Esophagus squamous epithelium (tissue), 5 donors: ENCODE data around the gene ARPC2. TPM values are rescaled to one million over a fixed set of nuclear protein-coding genes. Genes with fewer than 3 reads are reported as not detected.

Experiments used
- DNase-seq: peaks from one replicate; lab custom pipeline; 2025; lab: John Stamatoyannopoulos, UW
- H3K27ac ChIP-seq, 4 donors: fragments of 200-600 bp; sonication (generic); one replicate each; pipeline ENCODE4 v1.5.1; 2016 to 2019; ENCODE audit warnings: mild to moderate bottlenecking in 1 of 4
- H3K27me3 ChIP-seq, 4 donors: fragments of 200-600 bp; sonication (generic); 1 replicate in 3 of 4; 2 replicates in 1 of 4; pipeline versions ENCODE4 v1.5.1 to v1.6.0; 2017 to 2021; ENCODE audit warnings: antibody characterized with exemption in 1 of 4
- H3K36me3 ChIP-seq, 3 donors: fragments of 200-600 bp; sonication (generic); one replicate each; pipeline ENCODE4 v1.5.1; 2016 to 2019
- H3K4me1 ChIP-seq, 3 donors: fragments of 200-600 bp; sonication (generic); one replicate each; pipeline ENCODE4 v1.5.1; 2017 to 2019
- H3K4me3 ChIP-seq, 4 donors: fragments of 200-600 bp; sonication (generic); 1 replicate in 3 of 4; 2 replicates in 1 of 4; pipeline ENCODE4 v1.5.1; 2016 to 2019; ENCODE audit warnings: mild to moderate bottlenecking in 2 of 4, moderate library complexity in 1 of 4
- H3K9me3 ChIP-seq, 3 donors: fragments of 200-600 bp; sonication (generic); one replicate each; pipeline ENCODE4 v1.5.1; 2016 to 2019
- POLR2A ChIP-seq, 4 donors: fragments of 450-650 bp; IDR thresholded peaks; one replicate each; pipeline ENCODE4 v1.6.1; 2017; ENCODE audit warnings: antibody characterized with exemption in 4 of 4, mild to moderate bottlenecking in 4 of 4, moderate library complexity in 3 of 4
- WGBS, 2 donors: methylation state at CpG; one replicate each; pipeline ENCODE4 v1.1.5; 2018; 5-methylcytosine and 5-hydroxymethylcytosine counted together
- intact Hi-C: fragments of 100-400 bp; cut with DNase I; formaldehyde crosslinking; loops from one replicate; pipeline ENCODE4 v1.15.0; 2022
- total RNA-seq, 4 donors: library from RNA; depleted of rRNA; stranded (reverse); fragments of >200 nt; gene quantifications; one replicate each; pipeline ENCODE4 v1.1.0, GENCODE V29; 2016
- TF ChIP-seq, protein P1 (sequence below), 6 experiments: fragments of 450-650 bp in 4 of 6; fragments of 200-600 bp in 2 of 6; sonication (generic) in 2 of 6; IDR thresholded peaks; one replicate each; pipeline ENCODE4 v1.5.1; 2016 to 2019; ENCODE audit warnings: antibody characterized with exemption in 6 of 6, mild to moderate bottlenecking in 4 of 6, moderate library complexity in 4 of 6
- donor health status: DM: yes; HTN: yes; CAD: no.

Gene ARPC2
- total RNA-seq, 4 donors from 2014 or later, result 465 to 690 (median 542) TPM

DNA sequence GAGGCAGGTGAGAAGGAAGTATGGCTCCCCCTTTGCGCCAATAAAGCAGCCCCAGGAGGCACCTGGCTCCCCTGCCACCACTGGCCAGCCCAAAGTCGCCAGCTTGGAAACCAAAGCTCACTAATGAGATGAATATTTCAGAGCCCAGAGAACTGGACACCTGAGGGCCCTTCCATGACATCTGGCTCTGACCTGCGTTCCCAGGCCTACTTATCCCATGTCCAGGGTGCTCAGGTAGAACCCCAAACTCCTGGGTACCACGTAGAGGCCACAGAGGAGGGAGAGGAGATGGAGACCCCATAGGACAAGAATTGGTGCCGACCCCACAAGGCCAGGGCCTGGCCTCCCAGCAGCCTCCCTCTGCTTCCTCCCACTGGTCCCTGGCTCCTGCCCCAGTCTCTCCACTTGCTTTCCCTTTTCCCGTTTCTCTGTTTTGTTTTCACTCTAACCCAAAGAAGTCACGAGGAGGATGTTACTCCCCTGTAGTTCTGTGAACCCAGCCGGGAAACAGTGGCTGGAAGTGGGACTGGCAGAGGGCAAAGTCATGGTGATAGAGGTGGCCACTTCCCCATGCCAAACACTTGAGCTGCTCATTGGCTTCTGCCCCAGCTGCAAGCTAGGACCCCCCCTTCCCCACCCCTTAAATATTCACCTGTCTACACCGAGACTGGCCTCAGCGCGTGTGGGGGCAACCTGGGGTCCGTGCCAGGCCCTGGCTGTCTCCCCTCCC is 74.5 kb downstream of the ARPC2 start:
- no peaks in the 10 kb centered on the region for H3K36me3 ChIP-seq
- H3K27ac ChIP-seq, result peak overlapping the region; percentile 94 to 99 (median 98)
- intact Hi-C loops, result loop anchor here (5.0 kb wide), 1 partner anchor 106 kb away; the partner anchor contains the start of gene CTDSP1
- no peaks in the 10 kb centered on the region for H3K27me3 ChIP-seq
- peak in 1 of 4 donors; percentile 13 for TF ChIP-seq POLR2A (IDR thresholded peaks at IDR 0.05)
- TF ChIP-seq, protein P1, sequence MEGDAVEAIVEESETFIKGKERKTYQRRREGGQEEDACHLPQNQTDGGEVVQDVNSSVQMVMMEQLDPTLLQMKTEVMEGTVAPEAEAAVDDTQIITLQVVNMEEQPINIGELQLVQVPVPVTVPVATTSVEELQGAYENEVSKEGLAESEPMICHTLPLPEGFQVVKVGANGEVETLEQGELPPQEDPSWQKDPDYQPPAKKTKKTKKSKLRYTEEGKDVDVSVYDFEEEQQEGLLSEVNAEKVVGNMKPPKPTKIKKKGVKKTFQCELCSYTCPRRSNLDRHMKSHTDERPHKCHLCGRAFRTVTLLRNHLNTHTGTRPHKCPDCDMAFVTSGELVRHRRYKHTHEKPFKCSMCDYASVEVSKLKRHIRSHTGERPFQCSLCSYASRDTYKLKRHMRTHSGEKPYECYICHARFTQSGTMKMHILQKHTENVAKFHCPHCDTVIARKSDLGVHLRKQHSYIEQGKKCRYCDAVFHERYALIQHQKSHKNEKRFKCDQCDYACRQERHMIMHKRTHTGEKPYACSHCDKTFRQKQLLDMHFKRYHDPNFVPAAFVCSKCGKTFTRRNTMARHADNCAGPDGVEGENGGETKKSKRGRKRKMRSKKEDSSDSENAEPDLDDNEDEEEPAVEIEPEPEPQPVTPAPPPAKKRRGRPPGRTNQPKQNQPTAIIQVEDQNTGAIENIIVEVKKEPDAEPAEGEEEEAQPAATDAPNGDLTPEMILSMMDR (IDR thresholded peaks at IDR 0.05), result no peak
- no peaks in the 10 kb centered on the region for H3K9me3 ChIP-seq
- WGBS, 2 donors, result 24 to 25% methylated on average over 6 to 8 of the region's 12 CpGs
- DNase-seq, result no peak
- H3K4me1 ChIP-seq, result peaks cover 57 to 93% (median 80%) of the 10 kb centered on the region in 3 donors
- peak overlapping the region; percentile 65 to 93 (median 79) for H3K4me3 ChIP-seq

- peak within 1 kb of the TSS; percentile 94 to 99 (median 98) for H3K27ac ChIP-seq
- 21 to 29% methylated on average over 7 to 9 of the region's 63 CpGs for WGBS, 2 donors
- DNase-seq, result no peak
- no peaks in the 10 kb centered on the region for H3K36me3 ChIP-seq
- peaks cover 52 to 93% (median 81%) of the 10 kb centered on the region in 3 donors for H3K4me1 ChIP-seq
- intact Hi-C loops, result loop anchor here (5.0 kb wide), 1 partner anchor 105 kb away; the partner anchor contains the start of gene CTDSP1
- H3K4me3 ChIP-seq, result peak within 1 kb of the TSS; percentile 65 to 93 (median 79)
- no peaks in the 10 kb centered on the region for H3K9me3 ChIP-seq
- TF ChIP-seq, protein P1 (IDR thresholded peaks at IDR 0.05), result peak; percentile 57 to 99 (median 97)
- peak in 3 of 4 donors; percentile 79 to 96 (median 92) for TF ChIP-seq POLR2A (IDR thresholded peaks at IDR 0.05)
- H3K27me3 ChIP-seq, result no peaks in the 10 kb centered on the region
These were observed 75.3 kb downstream of the ARPC2 start, which contains the start of gene TMBIM1 for GRCh38 chr2:218292048-218293014. Gene TMBIM1 (minus strand): TSS chr2:218292503. CDS start chr2:218282141, 10,362 bp downstream.

GRCh38 chr2:218293715-218294429 is 76.9 kb downstream of the ARPC2 start:
- peaks cover 41 to 93% (median 77%) of the 10 kb centered on the region in 3 donors for H3K4me1 ChIP-seq
- no peak for DNase-seq
- no peaks in the 10 kb centered on the region for H3K36me3 ChIP-seq
- H3K4me3 ChIP-seq, result no peak overlapping the region
- peak overlapping the region; percentile 77 to 98 (median 96) for H3K27ac ChIP-seq
- no peaks in the 10 kb centered on the region for H3K9me3 ChIP-seq
- TF ChIP-seq POLR2A (IDR thresholded peaks at IDR 0.05), result no peak
- TF ChIP-seq, protein P1 (IDR thresholded peaks at IDR 0.05), result no peak
- intact Hi-C loops, result loop anchor here (5.0 kb wide), 1 partner anchor 103 kb away; the partner anchor contains the start of gene CTDSP1
- WGBS, 2 donors, result 35 to 50% methylated on average over 5 of the region's 5 CpGs
- no peaks in the 10 kb centered on the region for H3K27me3 ChIP-seq

GRCh38 chr2:218294430-218295022 is 77.5 kb downstream of the ARPC2 start:
- Histone ChIP-seq H3K27me3 (no peaks in the 10 kb centered on the region), H3K9me3 (no peaks in the 10 kb centered on the region), H3K4me3 (peak overlapping the region in 1 of 4 donors; percentile 7), H3K27ac (peak overlapping the region; percentile 77 to 98 (median 96)), H3K36me3 (no peaks in the 10 kb centered on the region), H3K4me1 (peaks cover 35 to 91% (median 71%) of the 10 kb centered on the region in 3 donors)
- intact Hi-C loops, result loop anchor here (5.0 kb wide), 1 partner anchor 103 kb away; the partner anchor contains the start of gene CTDSP1
- whole genome bisulfite sequencing, 2 donors, result 64 to 89% methylated on average over 5 of the region's 5 CpGs
- TF ChIP-seq, protein P1 (IDR thresholded peaks at IDR 0.05), result no peak
- no peak for TF ChIP-seq POLR2A (IDR thresholded peaks at IDR 0.05)
- DNase-seq, result no peak
